IPS DF 19.7 (cell line): ENCODE data around the gene ZNF740.
"Not testable (repeated sequence)": the region's sequence is repeated elsewhere in the genome, so short reads cannot be mapped to it uniquely, and the experiment has no call there.

Source experiments
- DNase-seq: peaks from one replicate; pipeline ENCODE4 v3.0.0-alpha.2; 2013; ENCODE audit warnings: low read depth, low spot score

ZNF740 gene

DNA sequence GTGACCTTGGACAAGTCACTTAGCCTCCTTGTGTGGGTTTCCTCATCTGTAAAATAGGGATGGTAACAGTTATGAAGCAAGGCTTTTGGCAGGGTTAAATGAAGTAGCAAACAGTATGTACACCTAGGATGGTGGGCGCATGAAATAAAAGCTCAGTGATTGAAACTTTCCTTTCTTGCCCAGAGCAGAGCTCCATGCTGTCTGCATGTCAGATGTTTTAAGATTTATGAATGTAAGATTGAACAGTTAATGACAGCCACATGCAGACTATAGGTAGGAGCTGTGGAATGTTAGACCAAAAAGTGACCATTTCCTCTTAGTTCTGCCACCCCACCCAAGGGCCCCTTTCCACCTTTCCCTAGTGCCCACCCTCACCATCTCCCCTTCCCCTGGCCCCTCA is 14.5 kb downstream of the ZNF740 start:
- DNase-seq = no peak

- no peak for DNase-seq
Measured at GRCh38 chr12:53195516-53196420, 15.2 kb downstream of the ZNF740 start.

GRCh38 chr12:53196486-53196885 is 16.0 kb downstream of the ZNF740 start:
- DNase-seq = no peak

GRCh38 chr12:53197011-53197640 is 16.6 kb downstream of the ZNF740 start:
- no peak for DNase-seq

DNA sequence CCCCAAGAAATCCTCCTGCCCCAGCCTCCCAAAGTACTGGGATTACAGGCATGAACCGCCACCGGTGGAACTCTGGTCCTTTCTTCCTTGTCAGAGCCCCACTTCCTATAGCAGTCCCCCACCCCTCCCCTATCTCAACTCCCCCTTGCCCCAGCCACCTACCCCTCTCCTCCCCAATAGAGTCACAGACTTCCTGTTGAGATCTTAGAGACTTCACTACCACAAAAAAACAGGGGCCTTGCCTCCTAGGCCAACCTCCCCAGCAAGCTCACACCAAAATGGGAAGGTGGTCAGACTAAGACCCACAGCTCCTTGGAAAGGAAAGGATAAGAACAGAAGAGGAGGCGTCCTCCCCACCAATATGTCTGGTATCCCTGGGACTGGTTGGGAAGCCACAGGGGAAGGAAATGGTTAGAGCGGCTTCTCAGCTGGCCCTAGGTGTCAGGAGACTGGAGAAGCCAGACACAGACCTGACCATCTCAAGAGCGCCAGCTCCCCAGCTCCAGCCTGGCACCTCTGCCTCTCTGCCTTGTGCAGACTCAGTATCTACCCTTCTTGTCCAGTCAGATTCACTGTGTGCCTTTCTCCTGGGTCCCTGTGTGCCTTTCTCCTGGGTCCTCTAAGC is 18.1 kb downstream of the ZNF740 start:
- DNase-seq = no peak

DNA sequence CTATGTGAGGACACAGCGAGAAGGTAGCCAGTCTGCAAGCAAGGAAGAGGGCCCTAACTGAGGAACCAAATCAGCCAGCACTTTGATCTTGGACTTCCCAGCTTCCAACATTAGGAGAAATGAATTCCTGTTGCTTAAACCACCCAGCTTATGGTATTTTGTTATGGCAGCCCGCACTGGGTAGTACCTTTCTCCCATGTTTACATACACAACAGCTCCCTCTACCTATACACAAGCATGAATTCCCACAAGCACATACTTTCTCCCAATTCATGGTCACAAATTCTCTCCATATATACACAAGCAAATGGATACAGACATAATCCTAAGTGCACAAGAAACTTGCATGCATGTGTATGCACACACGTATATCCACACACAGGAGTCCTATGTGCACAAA is 19.2 kb downstream of the ZNF740 start:
- no peak for DNase-seq

- no peak for DNase-seq
Measured at GRCh38 chr12:53200107-53200457, 19.6 kb downstream of the ZNF740 start.

DNA sequence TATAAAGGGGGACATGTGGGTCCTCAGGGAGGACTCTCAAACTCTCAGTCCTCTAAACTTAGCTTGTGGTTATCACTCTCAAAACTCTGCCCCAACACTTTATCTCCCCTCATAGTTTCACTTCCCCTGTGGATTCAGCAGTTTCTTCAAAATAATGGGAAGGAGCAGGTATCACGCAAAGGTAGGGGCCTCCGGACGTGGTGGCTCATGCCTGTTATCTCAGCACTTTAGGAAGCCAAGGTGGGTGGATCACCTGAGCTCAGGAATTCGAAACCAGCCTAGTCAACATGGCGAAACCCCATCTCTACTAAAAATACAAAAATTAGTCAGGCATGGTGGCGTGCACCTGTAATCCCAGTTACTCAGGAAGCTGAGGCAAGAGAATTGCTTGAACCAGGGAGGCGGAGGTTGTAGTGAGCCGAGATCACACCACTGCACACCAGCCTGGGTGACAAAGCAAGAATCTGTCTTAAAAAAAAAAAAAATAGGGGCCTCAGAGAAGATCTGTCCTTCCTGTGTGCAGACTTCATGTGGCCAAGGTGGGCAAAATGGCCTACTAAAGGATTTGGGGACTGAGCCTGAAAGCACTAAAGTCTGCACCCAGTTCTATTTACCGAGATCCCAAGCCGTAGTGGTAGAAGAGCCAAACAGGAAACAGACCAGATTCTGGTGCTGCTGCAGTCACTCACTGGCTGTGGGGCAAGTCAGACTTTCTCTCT is 20.1 kb downstream of the ZNF740 start:
- no peak for DNase-seq

- no peak for DNase-seq
Measured at GRCh38 chr12:53201177-53201541, 20.6 kb downstream of the ZNF740 start.

DNA sequence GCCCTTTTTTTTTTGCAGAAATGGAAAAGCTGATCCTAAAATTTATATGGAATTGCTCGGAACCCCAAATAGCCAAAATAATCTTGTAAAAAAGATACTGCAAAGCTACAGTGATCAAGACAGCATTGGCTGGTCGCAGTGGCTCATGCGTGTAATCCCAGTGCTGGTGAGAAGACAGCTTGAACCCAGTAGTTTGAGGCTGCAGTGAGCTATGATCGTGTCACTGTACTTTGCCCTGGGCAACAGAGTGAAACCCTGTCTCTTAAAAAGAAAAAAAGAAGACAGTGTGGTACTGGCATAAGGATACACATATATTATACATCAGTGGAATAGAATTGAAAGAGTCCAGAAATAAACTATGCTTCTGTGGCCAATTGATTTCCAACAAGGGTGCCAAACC is 21.1 kb downstream of the ZNF740 start:
- DNase-seq = no peak

DNA sequence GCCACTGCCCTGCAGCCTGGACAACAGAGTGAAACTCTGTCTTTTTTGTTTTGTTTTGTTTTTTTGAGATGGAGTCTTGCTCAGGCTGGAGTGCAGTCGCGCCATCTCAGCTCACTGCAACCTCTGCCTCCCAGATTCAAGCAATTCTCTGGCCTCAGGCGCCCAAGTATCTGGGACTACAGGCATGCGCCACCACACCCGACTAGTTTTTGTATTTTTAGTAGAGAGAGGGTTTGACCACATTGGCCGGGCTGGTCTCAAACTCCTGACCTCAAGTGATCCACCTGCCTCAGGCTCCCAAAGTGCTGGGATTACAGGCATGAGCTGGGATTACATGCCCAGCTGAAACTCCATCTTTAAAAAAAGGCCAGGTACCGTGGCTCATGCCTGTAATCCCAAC is 21.8 kb downstream of the ZNF740 start:
- DNase-seq = not testable (repeated sequence)

- DNase-seq = no peak
Measured at GRCh38 chr12:53204351-53204750, 23.8 kb downstream of the ZNF740 start.

GRCh38 chr12:53205747-53206419 is 25.4 kb downstream of the ZNF740 start:
- DNase-seq = no peak

- DNase-seq = no peak
Measured at GRCh38 chr12:53207042-53207441, 26.5 kb downstream of the ZNF740 start, which contains the start of gene ITGB7. Gene ITGB7 (minus strand): TSS chr12:53207251. CDS start chr12:53200443, 6,808 bp downstream.

DNA sequence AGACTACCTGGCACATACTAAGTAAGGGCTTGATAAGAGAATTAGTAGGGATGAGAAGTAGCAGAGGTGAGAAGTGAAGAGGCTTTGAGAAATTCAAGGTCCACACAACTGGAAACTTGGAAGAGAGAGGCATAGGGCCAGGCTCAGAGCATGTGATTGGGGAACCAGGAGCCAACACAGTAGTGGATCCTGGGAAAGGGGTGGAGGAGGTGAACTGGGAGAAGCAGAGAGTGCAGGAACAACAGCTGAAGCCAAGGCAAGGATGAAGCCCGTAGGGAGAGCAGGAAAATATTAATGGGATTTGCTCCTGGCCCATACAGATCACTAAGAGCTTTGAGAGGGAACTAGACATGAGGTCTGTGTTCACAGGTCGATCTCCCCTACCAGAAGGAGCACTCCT is 27.9 kb downstream of the ZNF740 start:
- no peak for DNase-seq

- no peak for DNase-seq
Measured at GRCh38 chr12:53208877-53209463, 28.4 kb downstream of the ZNF740 start.

DNA sequence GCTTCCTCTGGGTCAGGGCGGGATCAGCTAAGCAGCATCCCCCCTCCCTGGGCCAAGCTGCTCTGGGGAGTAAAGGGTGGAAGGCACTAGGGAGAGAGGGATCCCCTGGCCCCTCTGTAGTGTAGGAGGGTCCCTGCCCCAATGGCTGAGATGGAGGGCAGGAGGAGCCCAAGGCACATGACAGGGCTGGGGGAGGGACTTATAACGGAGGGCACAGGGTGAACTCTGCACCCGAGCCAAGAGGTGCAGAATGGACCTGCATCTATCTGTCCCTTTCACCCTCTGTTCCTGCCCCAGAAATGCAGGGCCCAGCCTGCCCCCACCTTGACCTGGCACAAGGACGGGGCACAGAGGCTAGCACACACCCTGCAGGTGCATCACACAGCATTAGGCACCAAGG is 30.3 kb downstream of the ZNF740 start:
- no peak for DNase-seq

- DNase-seq = no peak
Measured at GRCh38 chr12:53211476-53212381, 31.2 kb downstream of the ZNF740 start.

GRCh38 chr12:53212931-53213330 is 32.4 kb downstream of the ZNF740 start:
- DNase-seq = no peak

DNA sequence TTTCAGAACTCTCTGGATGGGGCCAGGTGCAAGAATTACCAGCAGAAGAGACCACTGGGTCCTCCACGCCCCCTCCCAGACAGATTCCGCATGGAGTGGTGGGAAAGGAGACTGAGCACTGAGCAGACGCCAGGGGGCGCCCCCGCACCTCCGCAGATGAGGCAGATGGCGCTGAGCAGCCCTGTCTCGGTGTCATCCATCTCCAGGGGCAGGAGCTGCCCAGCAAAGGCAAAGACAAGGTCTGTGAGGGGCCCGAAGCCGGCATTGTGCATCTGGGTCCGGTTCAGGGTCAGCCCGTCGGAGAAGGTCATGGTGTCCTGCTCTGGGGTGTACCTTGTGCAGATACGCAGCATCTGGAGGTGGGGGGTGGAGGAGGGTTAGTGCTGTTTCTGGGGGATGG is 32.8 kb downstream of the ZNF740 start:
- no peak for DNase-seq
